ENCODE measurements around the gene ADGRG1.
A peak's percentile ranks its signal among the peaks of the same experiment; 100 is the strongest.
"Not testable (repeated sequence)": the region's sequence is repeated elsewhere in the genome, so short reads cannot be mapped to it uniquely, and the experiment has no call there.

ADGRG1 gene

DNA sequence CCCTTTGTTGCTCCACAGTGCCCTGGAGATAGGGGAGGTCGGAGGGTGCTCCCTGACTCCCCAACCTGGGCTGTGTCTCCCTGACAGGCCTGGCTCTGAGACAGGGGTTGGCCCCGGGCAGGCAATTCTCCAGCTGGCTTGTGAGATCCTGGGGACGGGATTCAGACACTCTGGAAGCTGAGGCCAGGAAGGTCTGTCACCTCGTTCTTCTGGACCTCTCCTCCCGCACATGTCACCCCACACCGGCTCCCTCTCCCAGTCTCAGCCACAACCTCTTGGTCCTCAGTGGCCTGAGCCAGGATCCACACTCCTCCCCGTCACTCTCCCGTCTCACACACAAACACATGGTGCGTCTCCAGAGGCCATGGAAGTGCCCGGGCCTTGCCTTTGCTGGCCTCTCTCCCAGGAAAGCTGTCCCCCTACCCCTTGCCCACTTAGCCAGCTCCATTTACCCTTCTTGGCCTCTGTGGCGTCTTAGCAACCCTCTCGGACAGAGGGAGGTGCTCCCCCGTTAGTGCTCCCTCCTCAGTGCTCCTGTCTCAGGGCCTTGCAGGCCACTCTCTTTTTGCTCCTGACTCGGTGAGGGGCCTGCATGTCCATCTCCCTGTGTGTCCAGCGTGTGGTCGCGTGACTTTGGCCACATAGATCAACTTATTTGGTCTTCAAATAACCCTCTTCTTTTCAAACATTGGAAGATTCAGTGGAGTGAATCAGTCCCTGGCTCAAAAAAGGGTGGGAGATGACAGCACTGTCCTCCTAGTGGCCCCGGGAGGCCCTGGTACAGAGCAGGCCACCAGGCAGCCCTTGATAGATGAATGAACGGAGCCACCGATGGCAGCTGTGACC lies 40.4 kb downstream of the ADGRG1 start:
- no peak for DNase-seq

DNA sequence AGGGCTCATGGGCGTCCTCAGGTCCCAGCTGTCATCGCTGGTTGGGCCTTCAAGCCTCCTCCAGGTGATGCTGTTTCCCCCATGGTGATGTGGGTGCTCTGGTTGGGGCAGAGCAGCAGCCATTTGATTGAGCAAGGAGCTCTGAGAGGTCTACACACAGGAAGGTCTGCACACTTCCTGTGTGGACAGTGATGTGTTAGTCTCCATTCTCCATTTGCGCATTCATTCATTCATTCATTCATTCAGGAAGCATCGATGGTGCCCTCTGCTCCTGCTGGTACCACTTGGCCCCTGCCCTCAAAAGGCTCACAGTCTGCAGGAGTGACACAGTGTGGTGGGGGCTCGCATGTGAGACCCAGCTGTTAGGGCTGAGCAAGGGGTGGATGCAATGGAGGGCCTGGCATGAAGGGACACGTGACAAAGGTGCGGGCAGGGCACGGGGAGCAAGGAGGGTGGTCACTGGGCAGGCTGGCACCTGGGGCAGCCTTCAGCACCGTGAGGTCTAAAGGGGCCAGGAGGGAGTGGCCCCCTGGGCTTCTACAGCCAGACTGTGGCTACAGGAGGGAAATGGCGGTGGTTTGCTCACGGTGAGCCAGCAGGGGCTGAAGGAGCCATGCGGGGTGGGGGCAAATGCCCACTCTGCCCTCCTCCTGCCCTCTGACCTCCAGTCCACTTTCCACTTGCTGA lies 41.2 kb downstream of the ADGRG1 start:
- no peak for DNase-seq

- no peak for DNase-seq
These were observed 41.8 kb downstream of the ADGRG1 start for GRCh38 chr16:57670196-57670595.

GRCh38 chr16:57671451-57671850 lies 43.0 kb downstream of the ADGRG1 start:
- DNase-seq, result not testable (repeated sequence)

DNA sequence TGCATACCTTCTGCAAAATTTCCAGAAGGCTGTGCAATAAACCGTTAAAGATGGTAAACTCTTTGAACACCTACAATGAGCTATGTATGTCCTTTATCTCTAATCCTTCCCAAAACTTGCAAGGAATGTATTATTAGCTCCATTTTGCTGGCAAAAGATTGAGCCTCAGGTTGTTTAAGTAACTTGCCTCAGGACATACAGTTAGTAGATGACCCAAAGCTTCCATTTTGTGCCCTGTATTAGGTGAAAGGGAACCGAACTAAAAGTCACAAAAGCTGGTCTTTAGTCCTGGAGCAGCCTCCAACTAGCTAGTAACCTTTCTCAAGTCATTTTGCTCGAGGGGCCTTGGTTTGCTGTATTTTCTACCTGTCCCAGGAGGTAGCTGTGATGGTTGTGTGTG lies 44.0 kb downstream of the ADGRG1 start:
- DNase-seq, result no peak

DNA sequence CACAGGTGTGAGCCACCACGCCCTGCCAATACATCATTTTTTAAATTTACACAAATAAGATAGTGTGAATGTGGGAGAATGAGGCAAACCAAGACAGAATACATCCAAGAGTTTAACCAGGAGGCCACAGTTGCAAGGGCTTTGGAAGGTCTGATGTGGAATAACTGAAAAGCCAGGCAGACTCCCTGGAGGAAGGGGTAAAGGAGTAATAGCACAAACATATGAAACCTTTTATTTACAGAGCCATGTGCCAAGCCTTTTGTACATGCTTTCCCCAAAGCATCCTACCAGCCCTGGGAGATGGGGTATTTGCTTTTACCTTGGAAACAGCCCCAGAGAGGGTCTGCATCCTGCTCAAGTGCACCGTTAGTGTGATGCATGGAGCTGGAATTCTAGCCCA lies 44.4 kb downstream of the ADGRG1 start:
- no peak for DNase-seq

DNA sequence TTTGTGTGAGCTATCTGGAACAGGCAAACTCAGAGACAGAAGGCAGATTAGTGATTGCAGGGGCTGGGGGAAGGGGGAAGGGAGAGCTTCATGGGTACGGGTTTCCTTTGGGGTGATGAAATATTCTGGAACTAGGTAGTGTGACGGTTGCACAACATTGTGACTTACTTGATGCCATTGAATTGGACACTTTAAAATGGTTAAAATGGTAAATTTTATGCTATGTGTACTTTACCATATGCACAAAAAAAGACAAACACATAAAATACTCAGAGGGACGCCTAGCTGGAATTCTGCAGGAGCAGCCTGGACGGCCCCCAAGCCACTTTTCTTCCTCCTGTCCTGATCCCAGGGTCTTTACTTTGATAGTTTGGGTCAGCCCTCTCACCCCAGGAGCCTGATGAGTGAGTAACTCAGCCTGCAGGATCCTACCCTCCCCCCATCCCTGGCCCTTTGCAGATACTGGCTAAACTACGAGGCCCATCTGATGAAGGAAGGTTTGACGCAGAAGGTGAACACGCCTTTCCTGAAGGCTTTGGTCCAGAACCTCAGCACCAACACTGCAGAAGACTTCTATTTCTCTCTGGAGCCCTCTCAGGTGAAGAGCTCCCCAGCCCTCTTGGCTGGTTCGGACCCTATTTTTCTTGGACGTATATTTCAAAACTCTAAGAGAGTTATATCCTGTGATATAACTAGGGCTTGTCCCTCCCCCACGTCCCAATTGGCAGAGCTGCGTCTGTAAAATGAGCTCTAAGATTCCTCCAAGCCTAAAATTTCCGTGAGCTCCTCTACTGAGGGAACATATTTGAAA lies 47.5 kb downstream of the ADGRG1 start:
- DNase-seq, result peak in 1 of 3 donors; percentile 26

GRCh38 chr16:57676553-57677085 lies 48.2 kb downstream of the ADGRG1 start:
- no peak for DNase-seq

DNA sequence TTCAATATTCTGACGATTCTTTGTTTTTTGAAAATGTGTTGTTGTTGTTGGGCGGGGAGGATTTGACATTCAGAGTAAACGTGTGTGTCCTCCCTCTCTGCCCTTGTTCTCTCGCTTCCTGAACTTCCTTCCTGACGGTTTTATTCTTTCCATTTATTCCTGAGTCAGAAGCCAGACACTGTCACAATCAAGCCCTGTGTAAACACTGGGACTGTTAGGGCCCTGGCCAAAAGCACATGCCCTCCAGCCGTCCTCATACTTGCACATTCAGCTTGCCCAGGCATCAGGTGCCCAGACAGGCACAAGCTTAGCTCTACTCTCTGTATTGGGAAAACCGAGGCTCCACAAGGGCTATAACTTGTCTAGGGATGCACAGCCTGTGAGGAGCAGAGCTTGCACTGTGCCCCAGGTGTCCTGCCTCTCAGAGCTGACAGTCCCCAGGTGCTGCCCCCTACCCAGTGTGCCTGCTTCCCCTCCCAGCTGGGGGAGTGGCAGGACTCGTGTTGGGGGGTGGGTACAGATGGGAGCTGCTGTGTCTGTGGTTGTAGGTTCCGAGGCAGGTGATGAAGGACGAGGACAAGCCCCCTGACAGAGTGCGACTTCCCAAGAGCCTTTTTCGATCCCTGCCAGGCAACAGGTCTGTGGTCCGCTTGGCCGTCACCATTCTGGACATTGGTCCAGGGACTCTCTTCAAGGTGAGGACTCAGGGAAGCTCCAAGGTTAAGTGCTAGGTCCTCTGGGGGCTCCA lies 49.4 kb downstream of the ADGRG1 start:
- no peak for DNase-seq

DNA sequence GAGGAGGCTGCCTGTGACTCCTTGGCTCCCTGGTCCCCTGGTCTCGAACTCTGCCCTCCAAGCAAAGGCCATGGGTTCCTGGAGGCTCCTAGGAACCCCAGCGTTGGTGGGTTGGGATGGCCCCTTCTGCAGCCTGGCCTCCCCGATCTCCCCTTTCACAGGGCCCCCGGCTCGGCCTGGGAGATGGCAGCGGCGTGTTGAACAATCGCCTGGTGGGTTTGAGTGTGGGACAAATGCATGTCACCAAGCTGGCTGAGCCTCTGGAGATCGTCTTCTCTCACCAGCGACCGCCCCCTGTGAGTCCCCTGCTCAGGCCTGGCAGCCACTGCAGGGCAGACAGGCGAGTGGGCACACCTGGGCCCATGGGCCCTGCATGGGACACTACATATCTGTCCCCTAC lies 50.6 kb downstream of the ADGRG1 start:
- DNase-seq, result no peak

DNA sequence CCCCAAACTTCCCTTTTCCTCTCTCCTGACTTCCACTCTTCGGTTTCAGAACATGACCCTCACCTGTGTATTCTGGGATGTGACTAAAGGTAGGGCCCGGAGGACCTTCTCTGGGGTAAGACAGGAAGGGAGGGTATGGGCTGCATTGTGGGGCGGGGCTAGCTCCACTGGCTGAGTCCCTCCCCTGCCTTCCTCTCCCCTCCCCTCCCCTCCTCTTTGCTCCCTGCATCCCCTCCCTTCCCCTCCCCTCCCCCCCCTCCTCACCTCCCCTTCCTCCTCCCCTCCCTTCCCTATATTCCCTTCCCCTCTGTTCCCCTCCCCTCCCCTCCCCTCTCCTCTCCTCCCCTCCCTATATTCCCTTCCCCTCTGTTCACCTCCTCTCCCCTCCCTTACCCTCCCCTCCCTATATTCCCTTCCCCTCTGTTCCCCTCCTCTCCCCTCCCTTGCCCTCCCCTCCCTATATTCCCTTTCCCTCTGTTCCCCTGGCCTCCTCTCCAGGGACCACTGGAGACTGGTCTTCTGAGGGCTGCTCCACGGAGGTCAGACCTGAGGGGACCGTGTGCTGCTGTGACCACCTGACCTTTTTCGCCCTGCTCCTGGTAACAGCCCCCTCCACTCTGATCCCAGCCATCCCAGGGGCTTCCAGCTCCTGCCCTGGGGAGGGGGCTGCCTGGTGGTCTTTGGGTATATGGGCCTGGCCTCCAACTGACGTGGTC lies 51.5 kb downstream of the ADGRG1 start:
- DNase-seq, result no peak

DNA sequence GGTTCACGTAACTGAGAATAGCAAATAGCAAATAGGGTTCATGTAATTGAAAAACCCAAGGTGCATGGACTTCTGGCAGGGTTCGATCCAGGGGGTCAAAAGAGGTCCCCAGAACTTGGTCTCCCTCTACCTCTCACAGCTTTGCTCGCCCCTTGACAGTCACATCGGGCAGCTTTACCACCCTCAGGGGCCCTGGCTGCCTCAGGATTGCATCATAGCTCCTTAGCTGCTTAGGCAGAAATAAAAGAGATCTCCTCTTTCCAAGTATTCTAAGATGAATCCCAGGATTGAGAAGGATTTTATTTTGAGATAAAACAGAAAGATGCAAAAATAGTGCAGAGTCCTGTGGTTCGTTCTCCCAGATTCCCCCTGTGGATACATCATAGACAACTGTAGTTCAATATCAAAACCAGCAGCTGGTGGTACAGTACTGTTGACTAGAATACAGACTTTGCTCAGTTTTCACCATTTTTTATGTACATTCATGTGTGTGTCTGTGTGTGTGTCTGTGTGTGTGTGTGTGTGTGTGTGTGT lies 52.5 kb downstream of the ADGRG1 start:
- no peak for DNase-seq

GRCh38 chr16:57681950-57682728 lies 53.7 kb downstream of the ADGRG1 start:
- no peak for DNase-seq

GRCh38 chr16:57682809-57683635 lies 54.6 kb downstream of the ADGRG1 start:
- no peak for DNase-seq

DNA sequence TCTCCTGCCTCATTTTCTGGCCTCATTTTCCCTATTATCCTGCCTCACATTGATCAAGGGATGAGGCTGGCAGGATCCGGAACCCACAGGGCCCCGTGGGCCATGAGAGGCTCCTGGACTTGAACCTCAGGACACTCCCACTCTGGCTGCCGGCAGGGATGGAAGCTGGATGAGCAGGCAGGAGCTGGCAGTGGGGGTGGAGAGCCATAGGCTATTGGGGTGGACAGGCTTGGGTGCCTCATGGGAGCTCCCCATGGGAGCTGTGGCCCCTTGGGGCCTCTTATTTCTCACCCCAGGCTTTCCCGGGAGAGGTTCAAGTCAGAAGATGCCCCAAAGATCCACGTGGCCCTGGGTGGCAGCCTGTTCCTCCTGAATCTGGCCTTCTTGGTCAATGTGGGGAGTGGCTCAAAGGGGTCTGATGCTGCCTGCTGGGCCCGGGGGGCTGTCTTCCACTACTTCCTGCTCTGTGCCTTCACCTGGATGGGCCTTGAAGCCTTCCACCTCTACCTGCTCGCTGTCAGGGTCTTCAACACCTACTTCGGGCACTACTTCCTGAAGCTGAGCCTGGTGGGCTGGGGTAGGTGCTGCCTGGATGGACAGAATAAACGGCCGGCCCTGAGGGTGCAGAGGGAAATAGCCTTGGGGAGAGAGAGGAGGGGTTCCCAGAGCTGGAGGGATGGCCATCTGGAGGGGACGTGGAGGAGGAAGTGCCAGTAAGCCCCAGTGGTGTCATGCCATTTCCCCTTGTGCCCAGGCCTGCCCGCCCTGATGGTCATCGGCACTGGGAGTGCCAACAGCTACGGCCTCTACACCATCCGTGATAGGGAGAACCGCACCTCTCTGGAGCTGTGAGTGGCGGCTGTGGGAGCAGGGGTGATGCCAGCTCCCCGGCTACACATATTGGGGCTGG lies 55.5 kb downstream of the ADGRG1 start:
- DNase-seq, result peak in 1 of 3 donors; percentile 43

DNA sequence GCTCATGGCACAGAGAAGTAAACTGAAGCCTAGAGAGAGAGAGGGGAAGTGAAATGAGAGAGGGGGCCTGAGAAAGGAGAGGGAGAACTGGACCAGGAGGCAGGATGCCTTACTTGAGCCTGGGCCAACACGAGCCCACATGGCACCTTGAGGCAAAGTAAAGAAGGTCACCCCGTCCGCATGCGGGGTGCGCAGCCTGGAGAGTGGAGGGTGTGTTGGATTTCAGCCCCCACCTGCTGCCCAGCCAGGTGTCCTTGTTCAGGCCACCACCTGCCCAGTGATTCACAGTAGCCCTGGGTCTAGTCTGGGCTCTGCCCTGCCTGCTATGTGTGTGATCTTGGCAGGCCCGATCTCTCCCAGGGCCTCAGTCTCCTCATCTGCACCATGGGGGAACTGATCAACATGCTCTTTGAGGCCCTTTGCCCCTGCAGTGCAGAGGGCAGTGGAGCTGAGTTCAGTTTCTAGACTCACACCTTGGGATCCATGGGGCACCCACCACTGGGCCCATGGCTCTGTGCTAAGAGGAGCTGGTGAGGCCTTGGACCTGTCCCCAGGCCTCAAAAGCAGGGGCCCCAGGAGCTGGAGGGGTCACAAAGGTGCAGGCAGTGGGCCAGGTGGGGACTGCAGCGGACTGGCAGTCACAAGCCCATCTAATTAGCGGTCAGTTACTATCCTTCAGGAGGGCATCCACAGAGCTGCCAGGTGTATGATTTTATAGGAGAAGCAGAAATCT lies 56.4 kb downstream of the ADGRG1 start:
- no peak for DNase-seq

- DNase-seq, result no peak
These were observed 57.2 kb downstream of the ADGRG1 start for GRCh38 chr16:57685633-57686032.

GRCh38 chr16:57686577-57686976 lies 58.1 kb downstream of the ADGRG1 start:
- no peak for DNase-seq
